Measurements from ENCODE around the gene TENM4.

Gene TENM4

GRCh38 chr11:78920329-78920728 is 520.5 kb downstream of the TENM4 start:
- no peak overlapping the region for H3K4me3 ChIP-seq (ENCODE audit: low read length)
- DNase-seq (ENCODE audit: low read depth), result no peak
- TF ChIP-seq CTCF (conservative IDR thresholded peaks at IDR 0.05; ENCODE audit: low read length), result no peak

GRCh38 chr11:78916759-78917158 is 524.1 kb downstream of the TENM4 start:
- H3K4me3 ChIP-seq (ENCODE audit: low read length), result no peak overlapping the region
- TF ChIP-seq CTCF (conservative IDR thresholded peaks at IDR 0.05; ENCODE audit: low read length), result peak; percentile 25
- no peak for DNase-seq (ENCODE audit: low read depth)

- TF ChIP-seq CTCF (conservative IDR thresholded peaks at IDR 0.05; ENCODE audit: low read length), result no peak
- H3K4me3 ChIP-seq (ENCODE audit: low read length), result no peak overlapping the region
- DNase-seq (ENCODE audit: low read depth), result no peak
Observed at GRCh38 chr11:78914503-78914902, 526.3 kb downstream of the TENM4 start.

- no peak for DNase-seq (ENCODE audit: low read depth)
- no peak for TF ChIP-seq CTCF (conservative IDR thresholded peaks at IDR 0.05; ENCODE audit: low read length)
- H3K4me3 ChIP-seq (ENCODE audit: low read length), result no peak overlapping the region
Observed at GRCh38 chr11:78912778-78913177, 528.1 kb downstream of the TENM4 start.

GRCh38 chr11:78910322-78910721 is 530.5 kb downstream of the TENM4 start:
- DNase-seq (ENCODE audit: low read depth), result no peak
- TF ChIP-seq CTCF (conservative IDR thresholded peaks at IDR 0.05; ENCODE audit: low read length), result no peak
- no peak overlapping the region for H3K4me3 ChIP-seq (ENCODE audit: low read length)

GRCh38 chr11:78909386-78909785 is 531.4 kb downstream of the TENM4 start:
- DNase-seq (ENCODE audit: low read depth), result no peak
- TF ChIP-seq CTCF (conservative IDR thresholded peaks at IDR 0.05; ENCODE audit: low read length), result no peak
- H3K4me3 ChIP-seq (ENCODE audit: low read length), result no peak overlapping the region

- DNase-seq (ENCODE audit: low read depth), result no peak
- no peak overlapping the region for H3K4me3 ChIP-seq (ENCODE audit: low read length)
- no peak for TF ChIP-seq CTCF (conservative IDR thresholded peaks at IDR 0.05; ENCODE audit: low read length)
Observed at GRCh38 chr11:78907636-78908035, 533.2 kb downstream of the TENM4 start.

Measured in AG10803 (cell line).